IMR-90 (cell line): ENCODE results near the gene C6orf120. TPM values are rescaled to one million over a fixed set of nuclear protein-coding genes. Genes with fewer than 3 reads are reported as not detected.

Source experiments
- ATAC-seq: fragments of 200-7000 bp; cut with Tn5 transposase; 2 replicates; pipeline ENCODE4 v1.9.1; 2020; ENCODE audit warnings: low read depth, mild to moderate bottlenecking, moderate library complexity
- BruUV-seq: library from RNA; stranded (reverse); fragments of 400-500 nt; replicated peaks from 2 replicates; lab custom pipeline; 2021; lab: Mats Ljungman, UMichigan
- CTCF ChIA-PET: fragments of 300-600 bp; formaldehyde crosslinking; extraction: SDS; loops from one replicate; lab custom pipeline; 2021; ENCODE audit warnings: antibody characterized with exemption; lab: Yijun Ruan, JAX
- POLR2A ChIA-PET: fragments of 300-600 bp; sonication (Branson Sonifier 250); formaldehyde crosslinking; loops from one replicate; lab custom pipeline; 2022; ENCODE audit warnings: antibody characterized with exemption; ENCODE audit not compliant: unreplicated experiment; lab: Charles Lee
- DNase-seq: peaks from one replicate; pipeline ENCODE4 v3.0.0; 2013
- H2AFZ ChIP-seq: replicated peaks from 2 replicates; pipeline ENCODE3; 2013; ENCODE audit warnings: low read length, mild to moderate bottlenecking; ENCODE audit not compliant: poor library complexity
- H2AK5ac ChIP-seq: 2 replicates; pipeline ENCODE4 v1.6.1; 2013; ENCODE audit warnings: low read depth, low read length, inconsistent platforms
- H2AK9ac ChIP-seq: replicated peaks from 2 replicates; pipeline ENCODE3; 2013; ENCODE audit warnings: mild to moderate bottlenecking, low read depth, low read length, moderate library complexity; ENCODE audit not compliant: poor library complexity
- H2BK120ac ChIP-seq: 2 replicates; pipeline ENCODE4 v1.6.1; 2013; ENCODE audit warnings: low read depth, low read length, inconsistent platforms
- H2BK15ac ChIP-seq: 3 replicates; pipeline ENCODE4 v1.6.1; 2013; ENCODE audit warnings: low read depth, low read length, inconsistent platforms
- H2BK20ac ChIP-seq: 2 replicates; pipeline ENCODE4 v1.6.1; 2013; ENCODE audit warnings: low read depth, mild to moderate bottlenecking, inconsistent platforms, low read length, moderate library complexity
- H2BK5ac ChIP-seq: 2 replicates; pipeline ENCODE4 v1.6.1; 2013; ENCODE audit warnings: mild to moderate bottlenecking, low read depth, low read length, inconsistent platforms; ENCODE audit not compliant: poor library complexity, severe bottlenecking
- H3K14ac ChIP-seq: replicated peaks from 2 replicates; pipeline ENCODE4 v1.6.1; 2013; ENCODE audit warnings: low read depth, low read length, inconsistent platforms
- H3K18ac ChIP-seq: 2 replicates; pipeline ENCODE4 v1.6.1; 2013; ENCODE audit warnings: low read depth, low read length, control low read depth
- H3K23ac ChIP-seq: 2 replicates; pipeline ENCODE4 v1.6.1; 2013; ENCODE audit warnings: low read depth, low read length, inconsistent platforms
- H3K27ac ChIP-seq: 2 replicates; pipeline ENCODE4 v1.5.1; 2013; ENCODE audit warnings: mild to moderate bottlenecking, control low read depth, low read length; ENCODE audit not compliant: insufficient read depth
- H3K27me3 ChIP-seq: 2 replicates; pipeline ENCODE4 v1.6.1; 2013; ENCODE audit warnings: low read length; ENCODE audit not compliant: control insufficient read depth, insufficient read depth
- H3K36me3 ChIP-seq: 2 replicates; pipeline ENCODE4 v1.6.1; 2013; ENCODE audit warnings: low read length, mixed read lengths; ENCODE audit not compliant: control insufficient read depth, insufficient read depth
- H3K4ac ChIP-seq: 2 replicates; pipeline ENCODE4 v1.6.1; 2013; ENCODE audit warnings: low read depth, low read length, inconsistent platforms
- H3K4me1 ChIP-seq: 2 replicates; pipeline ENCODE4 v1.6.1; 2013; ENCODE audit warnings: low read length, mixed read lengths; ENCODE audit not compliant: control insufficient read depth, insufficient read depth
- H3K4me2 ChIP-seq: 2 replicates; pipeline ENCODE4 v1.6.1; 2013; ENCODE audit warnings: low read depth, mild to moderate bottlenecking, control low read depth, low read length, moderate library complexity
- H3K4me3 ChIP-seq: 2 replicates; pipeline ENCODE4 v1.5.1; 2013; ENCODE audit warnings: low read depth, mild to moderate bottlenecking, control low read depth, low read length, moderate library complexity; ENCODE audit not compliant: insufficient read depth
- H3K56ac ChIP-seq: 2 replicates; pipeline ENCODE4 v1.6.1; 2013; ENCODE audit warnings: low read length, inconsistent platforms; ENCODE audit not compliant: insufficient read depth; ENCODE audit errors: extremely low read depth
- H3K79me1 ChIP-seq, 2 experiments: 2 replicates each; pipeline ENCODE4 v1.6.1; 2013; ENCODE audit warnings: low read length in 2 of 2, inconsistent platforms in 1 of 2, low read depth in 1 of 2
- H3K9ac ChIP-seq: 2 replicates; pipeline ENCODE4 v1.6.1; 2013; ENCODE audit warnings: low read depth, low read length, control low read depth
- H3K9me1 ChIP-seq: 2 replicates; pipeline ENCODE4 v1.6.1; 2013; ENCODE audit warnings: low read length, inconsistent platforms; ENCODE audit not compliant: insufficient read depth
- H3K9me3 ChIP-seq: 2 replicates; pipeline ENCODE4 v1.6.1; 2013; ENCODE audit warnings: low read length; ENCODE audit not compliant: control insufficient read depth, insufficient read depth
- H4K20me1 ChIP-seq: 2 replicates; pipeline ENCODE4 v1.6.1; 2013; ENCODE audit warnings: low read length, inconsistent platforms; ENCODE audit not compliant: insufficient read depth
- H4K5ac ChIP-seq: 2 replicates; pipeline ENCODE4 v1.6.1; 2013; ENCODE audit warnings: mild to moderate bottlenecking, low read depth, low read length, control low read depth
- H4K8ac ChIP-seq, 2 experiments: 2 replicates each; pipeline ENCODE4 v1.6.1; 2013; ENCODE audit warnings: low read depth in 2 of 2, low read length in 2 of 2, control low read depth in 1 of 2, inconsistent platforms in 1 of 2
- H4K91ac ChIP-seq: 2 replicates; pipeline ENCODE4 v1.6.1; 2013; ENCODE audit warnings: low read depth, low read length, inconsistent platforms; ENCODE audit not compliant: insufficient read depth
- BHLHE40 ChIP-seq: fragments of 150-350 bp; IDR thresholded peaks from 2 replicates; pipeline ENCODE4 v1.6.1; 2016; ENCODE audit warnings: mild to moderate bottlenecking, low read depth, low read length
- ELK1 ChIP-seq: fragments of 150-350 bp; IDR thresholded peaks from 2 replicates; pipeline ENCODE4 v1.6.1; 2016; ENCODE audit warnings: low read depth, mild to moderate bottlenecking, low read length, moderate library complexity, borderline replicate concordance
- RAD21 ChIP-seq: IDR thresholded peaks from 2 replicates; pipeline ENCODE4 v1.6.1; 2012; ENCODE audit warnings: low read length, improper control_type of control experiment
- RCOR1 ChIP-seq: IDR thresholded peaks from 2 replicates; pipeline ENCODE4 v1.6.1; 2012; ENCODE audit warnings: mild to moderate bottlenecking, low read length, improper control_type of control experiment; ENCODE audit not compliant: insufficient replicate concordance
- USF2 ChIP-seq: fragments of 150-350 bp; IDR thresholded peaks from 2 replicates; pipeline ENCODE4 v1.6.1; 2017; ENCODE audit warnings: mild to moderate bottlenecking, antibody characterized with exemption, low read length, low read depth
- WGBS, 2 experiments: methylation state at CpG; one replicate each; pipeline versions ENCODE4 v1.1.5 to v1.1.7; 2013; ENCODE audit warnings: missing lambda C conversion rate in 2 of 2; ENCODE audit not compliant: insufficient read length in 1 of 2; ENCODE audit errors: extremely low coverage in 2 of 2; 5-methylcytosine and 5-hydroxymethylcytosine counted together
- dilution Hi-C: fragments of 300-500 bp; cut with HindIII; formaldehyde crosslinking; loops from one replicate; pipeline ENCODE4 v1.14.3; 2018; ENCODE audit warnings: low sequenced_read_pairs; ENCODE audit not compliant: unreplicated experiment
- in situ Hi-C: fragments of 300-500 bp; cut with MboI; formaldehyde crosslinking; loops from 3 replicates; pipeline ENCODE4 v1.14.3; 2019; ENCODE audit warnings: low sequenced_read_pairs, inconsistent platforms, mixed read lengths
- intact Hi-C: fragments of 100-400 bp; cut with micrococcal nuclease; formaldehyde crosslinking; loops from 2 replicates; pipeline ENCODE4 v1.10.0; 2022
- polyA plus RNA-seq, 3 experiments: library from polyadenylated mRNA; depleted of rRNA; stranded (reverse); fragments of >200 nt; gene quantifications; 2 replicates each; pipeline ENCODE4 v1.2.3, GENCODE V29; 2012; ENCODE audit warnings: low replicate concordance in 1 of 3
- total RNA-seq: library from RNA; depleted of rRNA; stranded (reverse); fragments of >200 nt; gene quantifications from 2 replicates; pipeline ENCODE4 v1.2.3, GENCODE V29; 2012

C6orf120 gene
- total and polyA plus RNA-seq, 2 of the 4 experiments (the other 2 are of a cell fraction), result 21.4 to 26.7 TPM

GRCh38 chr6:169714595-169714994 is 12.7 kb downstream of the C6orf120 start:
- intact Hi-C loops (no loop called here), in situ Hi-C loops (loop anchor here (10.0 kb wide), 1 partner anchor 820 kb away; no protein-coding TSS in a partner anchor), dilution Hi-C loops (no loop called here)
- peaks cover 45% of the 10 kb centered on the region for H3K36me3 ChIP-seq
- H3K27ac ChIP-seq, result no peak overlapping the region
- H3K4me3 ChIP-seq, result no peak overlapping the region
- no peak overlapping the region for H3K18ac ChIP-seq
- H3K14ac ChIP-seq, result no peak overlapping the region
- H3K9ac ChIP-seq, result no peak overlapping the region
- H3K56ac ChIP-seq, result no peak overlapping the region
- ATAC-seq (no peak), DNase-seq (no peak)
- H2BK20ac ChIP-seq, result no peak overlapping the region
- H3K4me1 ChIP-seq, result no peaks in the 10 kb centered on the region
- no CpG with 5 or more reads among the region's 9 CpGs for WGBS, 2 experiments
- ChIA-PET POLR2A (no interaction called here), CTCF (interaction anchor here (0.6 to 1.6 kb wide), 2 partner anchors 32 to 526 kb away, joined by 3 to 10 read pairs; no protein-coding TSS in a partner anchor)
- no peak overlapping the region for H2AK9ac ChIP-seq
- no TSS peak for BruUV-seq
- no peak overlapping the region for H2BK120ac ChIP-seq
- TF ChIP-seq RCOR1, result no peak
- no peak for TF ChIP-seq RAD21
- TF ChIP-seq BHLHE40, result no peak
- TF ChIP-seq ELK1, result no peak
- no peak for TF ChIP-seq USF2
- no peaks in the 10 kb centered on the region for H3K9me3 ChIP-seq
- H2BK5ac ChIP-seq, result no peak overlapping the region
- no peak overlapping the region for H4K8ac ChIP-seq
- H2BK15ac ChIP-seq, result no peak overlapping the region
- H2AK5ac ChIP-seq, result no peak overlapping the region
- H3K4me2 ChIP-seq, result no peak overlapping the region
- H3K23ac ChIP-seq, result no peak overlapping the region
- no peaks in the 10 kb centered on the region for H3K9me1 ChIP-seq
- H3K4ac ChIP-seq, result no peak overlapping the region
- H4K20me1 ChIP-seq, result peaks cover 6% of the 10 kb centered on the region; the same call in 1 of the 2 replicates
- H3K79me1 ChIP-seq, result peaks cover 14 to 20% of the 10 kb centered on the region in 2 experiments
- no peaks in the 10 kb centered on the region for H3K27me3 ChIP-seq
- no peak overlapping the region for H2AFZ ChIP-seq
- no peak overlapping the region for H4K5ac ChIP-seq
- H4K91ac ChIP-seq, result no peak overlapping the region
